NCI-H2081 treated with DMSO at 0.1 percent for 48 hours (cell line): ENCODE data around the gene METRNL.

ENCODE experiments used
- DNase-seq: peaks from one replicate; lab custom pipeline; 2025; lab: John Stamatoyannopoulos, UW

The METRNL gene

DNA sequence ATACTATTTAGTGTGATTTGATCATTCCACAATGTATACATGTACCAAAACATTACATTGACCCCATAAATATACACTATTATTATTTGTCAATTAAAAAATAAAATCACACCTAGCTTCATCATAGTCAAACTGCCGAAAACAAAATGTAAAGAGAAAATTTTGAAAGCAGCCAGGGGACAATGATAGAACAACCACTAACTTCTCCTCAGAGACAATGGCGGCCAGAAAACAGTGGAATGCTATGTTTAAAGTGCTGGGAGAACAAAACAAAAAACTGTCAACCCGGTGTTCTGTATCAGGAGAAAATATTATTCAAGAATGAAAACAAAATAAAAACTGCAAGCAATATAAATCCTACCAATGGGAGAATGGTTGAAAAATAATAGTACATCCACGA, 63.2 kb downstream of the METRNL start:
- no peak for DNase-seq

DNA sequence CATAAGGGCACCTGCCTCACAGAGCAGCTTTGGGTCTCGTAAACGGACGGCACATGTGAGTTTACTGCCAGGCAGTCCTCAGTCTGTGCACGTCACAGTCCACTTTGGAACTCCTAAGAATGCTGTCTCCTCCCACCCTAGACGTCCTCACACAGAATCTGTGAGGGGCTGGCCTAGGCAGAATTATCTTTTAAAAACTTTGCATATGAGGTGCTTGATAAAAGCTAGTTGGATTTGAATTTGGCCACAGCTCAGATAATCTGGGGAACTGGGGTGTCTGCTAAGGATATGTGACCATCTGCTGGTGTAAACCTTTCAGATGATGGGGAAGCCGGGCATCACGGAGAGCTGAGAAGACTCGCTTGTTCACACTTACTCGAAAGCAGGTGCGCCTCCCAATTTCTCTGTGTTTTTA, 64.4 kb downstream of the METRNL start:
- DNase-seq, result no peak
